K562 (cell line): ENCODE data around the gene FLVCR2.

Experiments
- CTCF ChIP-seq, 3 experiments: IDR thresholded peaks in 2 of 3; conservative IDR thresholded peaks in 1 of 3; 2 replicates each; pipeline ENCODE4 v1.5.1; 2011 to 2012; ENCODE audit warnings: low read length in 3 of 3, mild to moderate bottlenecking in 3 of 3, control low read depth in 2 of 3, improper control_type of control experiment in 1 of 3, inconsistent platforms in 1 of 3, low read depth in 1 of 3, mixed read lengths in 1 of 3, moderate library complexity in 1 of 3; ENCODE audit not compliant: insufficient read depth in 2 of 3
- IRF2 ChIP-seq: sonication (generic); formaldehyde crosslinking; IDR thresholded peaks from 2 replicates; pipeline ENCODE4 v1.8.1; 2022; ENCODE audit warnings: mild to moderate bottlenecking, missing genetic modification reagents
- KAT7 ChIP-seq: sonication (generic); formaldehyde crosslinking; IDR thresholded peaks from 2 replicates; pipeline ENCODE4 v1.8.0; 2022; ENCODE audit warnings: missing genetic modification reagents, mild to moderate bottlenecking, borderline replicate concordance
- SMC3 ChIP-seq: conservative IDR thresholded peaks from 2 replicates; pipeline ENCODE4 v1.6.1; 2011; ENCODE audit warnings: low read depth, low read length, improper control_type of control experiment; ENCODE audit not compliant: insufficient read depth
- USF2 ChIP-seq: sonication (generic); formaldehyde crosslinking; IDR thresholded peaks from 2 replicates; pipeline ENCODE4 v1.5.0; 2020; ENCODE audit warnings: missing genetic modification reagents
- ZNF311 ChIP-seq: fragments of 250-450 bp; sonication (Bioruptor Pico); IDR thresholded peaks from 2 replicates; pipeline ENCODE4 v1.4.0; 2020; ENCODE audit warnings: mild to moderate bottlenecking, moderate library complexity

- TF ChIP-seq USF2 (CRISPR knock-in tag) = no peak
- no peak for TF ChIP-seq IRF2 (CRISPR knock-in tag)
- TF ChIP-seq ZNF311 (CRISPR knock-in tag) = no peak
- no peak for TF ChIP-seq SMC3
- TF ChIP-seq KAT7 (CRISPR knock-in tag) = no peak
- TF ChIP-seq CTCF (IDR thresholded peaks at IDR 0.05 in 2 of 3, conservative IDR thresholded peaks at IDR 0.05 in 1 of 3; ENCODE audit: insufficient read depth in 2 of 3, low read depth in 1 of 3, low read length in 3 of 3) = no peak
Measured at GRCh38 chr14:75579882-75580281, 1.5 kb downstream of the FLVCR2 start.
